Fibroblast of skin of scalp (primary cell): Measurements from ENCODE around the gene MACC1.
A peak's percentile ranks its signal among the peaks of the same experiment; 100 is the strongest.
"Not testable (repeated sequence)": the region's sequence is repeated elsewhere in the genome, so short reads cannot be mapped to it uniquely, and the experiment has no call there.

ENCODE experiments used
- DNase-seq: peaks from one replicate; pipeline ENCODE4 v3.0.0-alpha.2; 2013

Gene MACC1

GRCh38 chr7:20229646-20230500 is 12.7 kb upstream of the MACC1 start:
- peak; percentile 58 for DNase-seq

GRCh38 chr7:20229081-20229480 is 11.9 kb upstream of the MACC1 start:
- DNase-seq: no peak

GRCh38 chr7:20228654-20229053 is 11.5 kb upstream of the MACC1 start:
- DNase-seq: no peak

GRCh38 chr7:20227291-20227795 is 10.2 kb upstream of the MACC1 start:
- no peak for DNase-seq

GRCh38 chr7:20226860-20227259 is 9.7 kb upstream of the MACC1 start:
- DNase-seq: no peak

- DNase-seq: no peak
Measured at GRCh38 chr7:20225384-20225783, 8.2 kb upstream of the MACC1 start.

- no peak for DNase-seq
Measured at GRCh38 chr7:20224025-20224424, 6.8 kb upstream of the MACC1 start.

- DNase-seq: no peak
Measured at GRCh38 chr7:20223356-20223755, 6.2 kb upstream of the MACC1 start.

- DNase-seq: no peak
Measured at GRCh38 chr7:20222219-20222828, 5.1 kb upstream of the MACC1 start.

- peak; percentile 92 for DNase-seq
Measured at GRCh38 chr7:20220921-20221547, 3.9 kb upstream of the MACC1 start.

GRCh38 chr7:20220293-20220761 is 3.1 kb upstream of the MACC1 start:
- no peak for DNase-seq

GRCh38 chr7:20219446-20220292 is 2.5 kb upstream of the MACC1 start:
- DNase-seq: peak; percentile 64

- no peak for DNase-seq
Measured at GRCh38 chr7:20219062-20219445, 1.9 kb upstream of the MACC1 start.

- DNase-seq: no peak
Measured at GRCh38 chr7:20218279-20218678, 1.1 kb upstream of the MACC1 start.

GRCh38 chr7:20216406-20217036 is 663 bp downstream of the MACC1 start:
- DNase-seq: no peak

- no peak for DNase-seq
Measured at GRCh38 chr7:20214921-20215669, 2.1 kb downstream of the MACC1 start.

GRCh38 chr7:20214132-20214531 is 3.1 kb downstream of the MACC1 start:
- no peak for DNase-seq

GRCh38 chr7:20213378-20213777 is 3.8 kb downstream of the MACC1 start:
- DNase-seq: no peak

GRCh38 chr7:20211376-20211775 is 5.8 kb downstream of the MACC1 start:
- no peak for DNase-seq

- DNase-seq: no peak
Measured at GRCh38 chr7:20208651-20209307, 8.4 kb downstream of the MACC1 start.

GRCh38 chr7:20207811-20208210 is 9.4 kb downstream of the MACC1 start:
- not testable (repeated sequence) for DNase-seq
